ENCODE results near the gene USH1C. TPM values are rescaled to one million over a fixed set of nuclear protein-coding genes. Genes with fewer than 3 reads are reported as not detected.

Gene USH1C
- total and polyA plus RNA-seq, 2 of the 13 experiments (the other 11 are each of a cell fraction or from before 2014, with no cell fraction given) = not detected

GRCh38 chr11:17526931-17527627 lies 17.1 kb downstream of the USH1C start:
- no peaks in the 10 kb centered on the region for H4K20me1 ChIP-seq (ENCODE audit: insufficient read depth, low read length)
- H3K9ac ChIP-seq (ENCODE audit: insufficient read depth, low read depth, low read length) = no peak overlapping the region
- TF ChIP-seq HBP1 (CRISPR knock-in tag; IDR thresholded peaks at IDR 0.05; ENCODE audit: low read depth) = no peak
- no peak for TF ChIP-seq ZFX (CRISPR knock-in tag; IDR thresholded peaks at IDR 0.05; ENCODE audit: low read depth)
- TF ChIP-seq CENPBD1 (CRISPR knock-in tag; IDR thresholded peaks at IDR 0.05; ENCODE audit: borderline replicate concordance, low read depth) = no peak
- no peak for TF ChIP-seq CEBPB (IDR thresholded peaks at IDR 0.05; ENCODE audit: borderline replicate concordance, low read depth, low read length)
- TF ChIP-seq ZFP91 (CRISPR knock-in tag; IDR thresholded peaks at IDR 0.05; ENCODE audit: borderline replicate concordance) = no peak
- no peak for TF ChIP-seq YEATS4 (CRISPR knock-in tag; IDR thresholded peaks at IDR 0.05; ENCODE audit: borderline replicate concordance)
- no peak for TF ChIP-seq USF2 (IDR thresholded peaks at IDR 0.05; ENCODE audit: low read depth, low read length)
- no peak for TF ChIP-seq USF2 (CRISPR knock-in tag; IDR thresholded peaks at IDR 0.05; ENCODE audit: borderline replicate concordance)
- no peak for TF ChIP-seq ETV6 (CRISPR knock-in tag; conservative IDR thresholded peaks at IDR 0.05)
- no peak for TF ChIP-seq KAT7 (CRISPR knock-in tag; IDR thresholded peaks at IDR 0.05; ENCODE audit: borderline replicate concordance)
- no peak for TF ChIP-seq ATF1 (CRISPR knock-in tag; IDR thresholded peaks at IDR 0.05)
- no peak for TF ChIP-seq ZNF335 (CRISPR knock-in tag; IDR thresholded peaks at IDR 0.05)
- no peak for TF ChIP-seq BRF2 (CRISPR knock-in tag; IDR thresholded peaks at IDR 0.05)
- H3K36me3 ChIP-seq (replicated peaks in 1 of 2; ENCODE audit: control insufficient read depth in 1 of 2, insufficient read depth in 2 of 2, low read length in 2 of 2) = no peaks in the 10 kb centered on the region
- intact Hi-C loops (cut with micrococcal nuclease; ENCODE audit: unreplicated experiment) (no loop called here), in situ Hi-C loops (cut with HindIII; ENCODE audit: extremely low pct_ligation_motif_present, low pct_unique_long_range_greater_than_20kb) (no loop called here)
- peaks cover 16% of the 10 kb centered on the region for H3K4me1 ChIP-seq (ENCODE audit: insufficient read depth, low read length)
- BruUV-seq (replicated peaks) = no TSS peak
- POLR2A ChIA-PET = no interaction called here
- H3K27me3 ChIP-seq (ENCODE audit: control insufficient read depth in 1 of 2, insufficient read depth in 2 of 2, low read length in 2 of 2) = peaks cover 0 to 23% of the 10 kb centered on the region in 2 experiments; a peak in 4 of 5 replicates
- no peak overlapping the region for H3K4me3 ChIP-seq (replicated peaks in 1 of 3; ENCODE audit: insufficient read depth in 1 of 3, low read depth in 2 of 3, low read length in 3 of 3)
- no peak overlapping the region for H3K4me2 ChIP-seq (ENCODE audit: low read depth, low read length)
- no peaks in the 10 kb centered on the region for H3K9me3 ChIP-seq (ENCODE audit: low read length)
- H2AFZ ChIP-seq (ENCODE audit: low read length) = no peak overlapping the region
- H3K27ac ChIP-seq (ENCODE audit: extremely low read length, insufficient read depth, low read length) = no peak overlapping the region
- H3K79me2 ChIP-seq (ENCODE audit: insufficient read depth, low read length) = no peaks in the 10 kb centered on the region
- no peak for DNase-seq (ENCODE audit: low spot score)
- FAIRE-seq = no peak
- ATAC-seq = no peak
- CTCF ChIA-PET (ENCODE audit: low intra/inter-chr PET ratio, low total read pairs) = interaction anchor here (1.4 to 2.3 kb wide), 2 partner anchors 140 to 143 kb away, joined by 11 to 13 read pairs; no protein-coding TSS in a partner anchor
- 44% methylated on average over 17 of the region's 20 CpGs for WGBS (ENCODE audit: low lambda C conversion rate)
